Fibroblast of lung (primary cell): Measurements from ENCODE around the gene TEX35.

Experiments used
- EZH2 ChIP-seq: IDR thresholded peaks from 2 replicates; pipeline ENCODE4 v1.5.1; 2012; ENCODE audit warnings: low read length, control low read depth, mild to moderate bottlenecking; ENCODE audit errors: missing control alignments
- TF ChIP-seq, protein P1 (sequence below), 2 donors: IDR thresholded peaks in 1 of 2; conservative IDR thresholded peaks in 1 of 2; 1 replicate in 1 of 2; 2 replicates in 1 of 2; pipeline ENCODE4 v1.5.1; 2011 to 2012; ENCODE audit warnings: low read length in 2 of 2, control low read depth in 1 of 2, inconsistent platforms in 1 of 2, low read depth in 1 of 2, mild to moderate bottlenecking in 1 of 2

DNA sequence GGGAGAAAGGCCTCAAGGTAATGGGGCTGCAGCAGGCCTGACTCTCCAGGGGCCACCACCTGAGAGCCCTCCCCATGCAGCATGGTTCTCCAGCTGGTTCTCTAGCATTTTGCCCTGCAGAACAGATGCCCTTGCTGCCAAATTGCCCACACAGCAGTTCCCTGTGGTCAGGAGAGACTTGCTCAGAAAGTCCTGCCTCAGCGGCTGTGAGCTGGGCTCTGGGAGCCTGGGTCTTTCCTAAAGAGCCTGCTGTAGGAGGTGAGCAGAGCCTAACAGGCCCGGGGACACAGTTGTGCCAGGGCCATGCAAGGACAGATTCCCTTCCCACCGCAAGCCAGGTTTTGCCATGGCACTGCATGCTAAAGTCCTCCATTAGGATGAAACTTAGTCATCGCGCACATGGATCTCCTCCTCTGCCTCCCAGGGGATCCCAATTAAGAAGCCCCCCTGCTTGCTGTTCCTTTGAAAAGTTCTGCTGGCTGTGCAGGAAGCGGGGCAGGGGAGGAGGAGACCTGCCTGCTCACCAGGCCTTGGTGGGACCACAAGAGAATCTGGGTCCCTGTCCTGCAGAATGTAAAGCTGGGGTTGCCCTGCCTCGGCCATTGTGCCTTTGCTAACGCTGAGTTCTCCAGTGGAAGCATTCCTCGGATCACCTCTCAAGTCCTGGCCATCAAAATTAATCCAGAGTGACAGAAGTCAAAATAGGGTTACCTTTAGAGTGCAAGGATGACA, 21.4 kb downstream of the TEX35 start:
- TF ChIP-seq, protein P1, sequence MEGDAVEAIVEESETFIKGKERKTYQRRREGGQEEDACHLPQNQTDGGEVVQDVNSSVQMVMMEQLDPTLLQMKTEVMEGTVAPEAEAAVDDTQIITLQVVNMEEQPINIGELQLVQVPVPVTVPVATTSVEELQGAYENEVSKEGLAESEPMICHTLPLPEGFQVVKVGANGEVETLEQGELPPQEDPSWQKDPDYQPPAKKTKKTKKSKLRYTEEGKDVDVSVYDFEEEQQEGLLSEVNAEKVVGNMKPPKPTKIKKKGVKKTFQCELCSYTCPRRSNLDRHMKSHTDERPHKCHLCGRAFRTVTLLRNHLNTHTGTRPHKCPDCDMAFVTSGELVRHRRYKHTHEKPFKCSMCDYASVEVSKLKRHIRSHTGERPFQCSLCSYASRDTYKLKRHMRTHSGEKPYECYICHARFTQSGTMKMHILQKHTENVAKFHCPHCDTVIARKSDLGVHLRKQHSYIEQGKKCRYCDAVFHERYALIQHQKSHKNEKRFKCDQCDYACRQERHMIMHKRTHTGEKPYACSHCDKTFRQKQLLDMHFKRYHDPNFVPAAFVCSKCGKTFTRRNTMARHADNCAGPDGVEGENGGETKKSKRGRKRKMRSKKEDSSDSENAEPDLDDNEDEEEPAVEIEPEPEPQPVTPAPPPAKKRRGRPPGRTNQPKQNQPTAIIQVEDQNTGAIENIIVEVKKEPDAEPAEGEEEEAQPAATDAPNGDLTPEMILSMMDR (conservative IDR thresholded peaks at IDR 0.05 in 1 of 2, IDR thresholded peaks at IDR 0.05 in 1 of 2; ENCODE audit: low read depth in 1 of 2, low read length in 2 of 2) = no peak
- no peak for TF ChIP-seq EZH2
